Umbilical cord (tissue), 2 donors: ENCODE measurements around the gene PLEKHA6. TPM values are rescaled to one million over a fixed set of nuclear protein-coding genes. Genes with fewer than 3 reads are reported as not detected.

ENCODE experiments used
- DNase-seq: peaks from one replicate; pipeline ENCODE4 v3.0.0-alpha.2; 2015; ENCODE audit warnings: low spot score
- total RNA-seq: library from RNA; depleted of rRNA; stranded (reverse); fragments of >200 nt; gene quantifications from one replicate; pipeline ENCODE4 v1.2.3, GENCODE V29; 2014; ENCODE audit warnings: low replicate concordance; ENCODE audit not compliant: insufficient read depth

The PLEKHA6 gene
- total RNA-seq, 1 donor from 2014 or later, result 4.3 TPM

GRCh38 chr1:204263254-204263910 is 96.3 kb downstream of the PLEKHA6 start:
- DNase-seq, result no peak

GRCh38 chr1:204262506-204263253 is 97.0 kb downstream of the PLEKHA6 start:
- DNase-seq, result no peak

DNA sequence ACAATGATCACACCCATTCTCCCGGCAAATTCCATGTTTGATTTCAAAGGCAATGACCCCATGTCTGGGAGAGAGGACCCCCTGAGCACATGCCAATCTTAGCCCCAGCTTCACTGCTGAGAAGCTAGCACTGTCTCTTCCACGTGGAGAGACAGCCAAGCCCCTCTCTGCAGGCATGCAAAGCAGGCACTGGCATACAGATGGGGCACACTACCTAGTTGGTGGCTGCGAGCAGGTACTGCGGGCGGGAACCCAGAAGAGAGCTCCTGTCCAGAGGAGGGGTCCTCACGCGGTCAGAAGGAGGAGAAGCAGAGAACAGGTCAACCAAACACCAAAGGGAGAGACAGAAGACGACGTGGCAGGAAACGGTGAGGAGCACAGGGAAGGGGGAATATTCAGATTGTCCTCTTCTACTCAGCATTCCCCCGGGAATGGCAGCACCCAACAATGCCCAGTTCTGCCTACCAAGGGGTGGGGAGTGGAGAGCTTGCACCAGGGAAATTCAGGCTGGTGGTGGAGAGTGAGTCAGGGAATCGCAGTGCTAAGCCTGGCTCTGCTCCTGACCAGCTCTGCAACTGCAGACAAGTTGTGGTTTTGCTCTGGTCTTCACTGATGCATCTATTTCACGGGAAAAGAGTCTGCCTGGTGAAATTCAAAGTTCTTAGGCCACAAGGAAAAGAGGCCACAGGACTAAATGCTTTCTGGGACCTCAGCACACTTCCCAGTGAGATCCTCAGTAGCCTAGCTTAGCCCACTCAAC is 97.8 kb downstream of the PLEKHA6 start:
- DNase-seq, result peak; percentile 61

DNA sequence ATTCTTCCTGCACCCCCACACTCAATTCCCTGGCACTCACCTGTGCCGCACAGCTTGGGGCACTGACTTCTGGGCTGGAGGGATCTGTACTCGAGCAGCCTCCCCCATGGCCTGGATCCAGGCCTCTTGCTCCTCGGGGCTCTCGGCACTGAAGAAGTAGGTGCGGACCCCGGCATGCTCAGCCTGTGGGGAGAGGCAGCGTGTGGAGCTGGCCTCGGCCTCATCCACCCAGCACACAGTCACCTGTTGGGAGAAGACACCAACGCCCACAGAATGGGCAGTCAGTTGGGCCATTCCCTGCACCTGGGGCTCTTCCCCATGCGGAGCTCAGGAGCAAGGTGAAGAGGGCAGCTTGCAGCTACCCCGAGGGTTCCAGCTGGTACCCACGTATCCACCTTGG is 98.5 kb downstream of the PLEKHA6 start:
- no peak for DNase-seq

DNA sequence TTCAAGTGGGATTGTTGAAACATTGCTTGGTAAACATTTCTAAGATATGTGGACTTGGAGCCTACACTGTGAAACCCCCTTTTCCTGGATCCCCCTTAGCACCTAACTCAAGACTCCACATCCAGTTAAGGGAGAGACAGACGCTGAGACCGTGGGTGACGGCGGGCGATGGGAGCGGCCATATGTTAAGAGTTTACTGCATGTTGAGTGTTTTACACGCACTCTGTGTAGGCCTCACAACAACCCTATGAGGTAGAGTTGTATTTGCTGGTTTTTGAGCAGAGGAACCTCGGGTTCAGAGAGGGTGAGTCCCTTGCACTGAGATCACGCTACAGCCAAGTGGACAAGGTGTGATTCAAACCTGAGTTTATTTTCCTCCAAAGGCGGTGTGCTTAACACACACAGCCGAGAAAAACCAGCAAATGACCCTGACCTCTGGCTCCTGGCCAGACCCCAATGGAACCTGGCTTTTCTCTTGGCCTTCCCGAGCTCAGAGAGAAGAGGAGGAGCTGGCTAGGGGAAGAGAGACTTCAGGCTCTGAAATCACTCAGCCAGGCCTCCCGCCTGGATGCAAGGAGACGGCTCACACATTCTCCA is 99.0 kb downstream of the PLEKHA6 start:
- DNase-seq, result no peak

DNA sequence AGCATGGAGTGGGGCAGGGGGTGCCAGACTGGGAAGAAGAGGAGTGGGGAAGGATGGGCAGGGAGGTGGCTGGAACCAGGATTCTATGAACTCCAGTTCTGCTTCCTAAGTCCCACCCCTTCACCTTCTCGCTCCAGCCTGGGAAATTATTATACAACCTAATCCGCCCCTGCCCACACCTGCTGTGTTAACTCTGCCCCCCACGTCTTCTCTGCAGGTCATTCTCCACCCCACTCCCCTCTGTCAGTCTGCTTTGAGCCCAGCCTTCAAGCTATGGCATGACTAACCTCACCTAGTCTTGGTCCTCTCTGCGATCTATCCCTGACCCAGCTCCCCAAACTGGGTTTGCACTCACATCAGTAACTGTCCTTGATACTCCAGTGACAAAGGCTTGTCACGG is 99.9 kb downstream of the PLEKHA6 start:
- DNase-seq, result no peak

- no peak for DNase-seq
Measured at GRCh38 chr1:204259196-204259595, 100.5 kb downstream of the PLEKHA6 start.

DNA sequence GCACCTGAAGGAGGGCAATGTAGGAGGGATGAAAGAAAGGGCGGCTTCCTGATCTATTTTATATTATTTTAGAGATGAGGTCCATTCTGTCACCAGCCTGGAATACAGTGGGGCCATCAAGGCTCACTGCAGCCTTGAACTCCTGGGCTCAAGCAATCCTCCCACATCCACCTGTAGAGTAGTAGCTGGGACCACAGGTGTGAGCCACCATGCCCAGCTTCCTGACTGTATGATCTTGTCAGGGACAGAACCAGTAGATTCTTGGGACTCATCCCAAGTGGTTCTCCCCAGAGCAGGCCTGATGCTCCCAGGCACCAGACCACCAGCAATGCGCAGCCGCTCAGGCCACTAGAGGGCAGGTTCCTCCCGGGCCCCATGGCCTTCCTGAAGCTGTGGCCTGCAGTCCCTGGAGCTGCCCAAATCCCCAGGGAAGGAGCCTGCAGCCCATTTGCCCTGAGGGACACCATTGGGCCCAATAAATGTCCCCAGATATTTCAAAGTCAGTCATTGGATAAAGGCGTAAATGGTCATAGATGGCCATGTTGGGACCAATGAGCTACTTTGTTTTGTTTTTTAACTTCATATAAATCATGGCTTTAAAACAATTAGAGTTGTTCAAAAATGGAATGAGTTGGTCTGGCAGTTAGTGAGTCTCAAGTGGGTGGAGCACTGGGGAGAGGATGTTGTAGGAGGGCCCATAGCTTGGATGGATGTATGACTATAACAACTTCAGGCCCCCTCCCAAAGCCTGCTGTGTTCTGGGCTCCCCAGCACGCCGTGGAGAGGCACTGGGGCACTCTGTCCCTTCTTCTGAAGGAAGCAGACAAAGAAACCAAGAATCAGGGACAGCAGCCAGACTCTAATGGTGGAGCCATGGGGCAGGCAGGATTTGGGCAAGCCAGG is 101.3 kb downstream of the PLEKHA6 start:
- peak; percentile 57 for DNase-seq

GRCh38 chr1:204257446-204257845 is 102.3 kb downstream of the PLEKHA6 start:
- no peak for DNase-seq

DNA sequence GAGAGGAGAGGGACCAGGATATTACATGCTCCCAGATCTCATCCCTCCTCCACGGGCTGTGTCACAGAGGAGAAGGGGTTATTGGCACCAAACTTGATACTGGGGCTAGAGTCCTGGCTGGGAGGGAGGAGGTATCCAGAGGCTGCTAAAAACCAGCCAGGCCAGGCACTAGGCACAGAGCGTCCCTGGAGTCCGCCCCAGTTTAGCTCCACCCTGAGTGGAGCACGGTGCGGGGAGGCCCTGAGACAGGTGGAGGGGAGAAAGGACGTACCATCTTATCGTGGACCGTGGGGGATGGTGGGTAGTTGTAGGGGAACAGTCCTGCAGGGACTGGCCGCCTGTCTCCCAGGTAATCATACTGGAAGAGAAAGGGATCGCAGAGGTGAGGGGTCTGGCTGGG is 103.2 kb downstream of the PLEKHA6 start:
- no peak for DNase-seq

GRCh38 chr1:204255966-204256365 is 103.8 kb downstream of the PLEKHA6 start:
- DNase-seq, result peak; percentile 64

GRCh38 chr1:204255225-204255624 is 104.5 kb downstream of the PLEKHA6 start:
- DNase-seq, result no peak

- no peak for DNase-seq
Measured at GRCh38 chr1:204254031-204254661, 105.6 kb downstream of the PLEKHA6 start.

- no peak for DNase-seq
Measured at GRCh38 chr1:204251926-204252689, 107.6 kb downstream of the PLEKHA6 start.

DNA sequence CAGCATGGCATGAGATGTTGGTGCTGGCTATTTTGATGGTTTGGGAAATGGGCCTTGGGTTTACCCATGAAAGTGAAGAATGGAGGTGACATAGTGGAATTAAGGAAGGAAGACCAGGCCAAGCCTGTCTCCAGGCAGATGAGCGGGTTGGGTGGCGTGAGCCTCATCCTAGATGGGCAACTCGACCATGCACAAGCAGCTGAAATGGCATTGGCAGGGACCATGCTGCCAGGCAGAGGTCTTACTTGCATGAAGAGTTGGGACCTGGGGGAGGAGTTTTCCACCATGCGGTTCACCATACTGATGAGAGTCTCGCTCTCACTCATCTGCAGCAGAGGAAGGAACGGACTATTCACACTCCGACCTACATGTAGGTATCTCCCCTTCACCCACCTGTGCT is 108.4 kb downstream of the PLEKHA6 start:
- no peak for DNase-seq

- DNase-seq, result no peak
Measured at GRCh38 chr1:204250428-204251030, 109.2 kb downstream of the PLEKHA6 start.

- no peak for DNase-seq
Measured at GRCh38 chr1:204249736-204250427, 109.8 kb downstream of the PLEKHA6 start.

GRCh38 chr1:204248954-204249353 is 110.8 kb downstream of the PLEKHA6 start:
- DNase-seq, result no peak

DNA sequence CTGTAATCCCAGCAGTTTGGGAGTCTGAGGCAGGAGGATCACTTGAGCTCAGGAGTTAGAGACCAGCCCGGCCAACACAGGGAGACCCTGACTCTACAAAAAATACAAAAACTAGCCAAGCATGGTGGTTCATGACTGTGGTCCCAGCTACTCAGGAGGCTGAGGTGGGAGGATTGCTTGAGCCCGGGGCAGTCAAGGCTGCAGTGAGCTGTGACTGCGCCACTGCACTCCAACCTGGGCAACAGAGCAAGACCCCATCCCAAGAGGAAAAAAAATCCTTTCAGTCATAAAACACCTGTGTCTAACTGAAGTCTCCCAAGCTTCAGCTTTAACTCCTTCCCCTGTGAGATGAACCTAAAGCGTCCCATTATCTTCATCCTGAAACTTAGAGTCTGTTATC is 112.9 kb downstream of the PLEKHA6 start:
- no peak for DNase-seq
